Skin epidermis (tissue), 12 donors: Measurements from ENCODE around the gene DST.
"Not testable (repeated sequence)": the region's sequence is repeated elsewhere in the genome, so short reads cannot be mapped to it uniquely, and the experiment has no call there.

Experiments
- H3K27ac ChIP-seq, 21 experiments: fragments of 200-600 bp; sonication (generic) in 11 of 21; one replicate each; pipeline ENCODE4 v1.5.0; 2020; ENCODE audit warnings: mild to moderate bottlenecking in 3 of 21, inconsistent platforms in 2 of 21, moderate library complexity in 2 of 21
- H3K4me3 ChIP-seq, 7 experiments: fragments of 200-600 bp; sonication (generic) in 2 of 7; one replicate each; pipeline ENCODE4 v1.5.0; 2020; ENCODE audit warnings: inconsistent platforms in 2 of 7, mild to moderate bottlenecking in 2 of 7, moderate library complexity in 1 of 7

The DST gene

DNA sequence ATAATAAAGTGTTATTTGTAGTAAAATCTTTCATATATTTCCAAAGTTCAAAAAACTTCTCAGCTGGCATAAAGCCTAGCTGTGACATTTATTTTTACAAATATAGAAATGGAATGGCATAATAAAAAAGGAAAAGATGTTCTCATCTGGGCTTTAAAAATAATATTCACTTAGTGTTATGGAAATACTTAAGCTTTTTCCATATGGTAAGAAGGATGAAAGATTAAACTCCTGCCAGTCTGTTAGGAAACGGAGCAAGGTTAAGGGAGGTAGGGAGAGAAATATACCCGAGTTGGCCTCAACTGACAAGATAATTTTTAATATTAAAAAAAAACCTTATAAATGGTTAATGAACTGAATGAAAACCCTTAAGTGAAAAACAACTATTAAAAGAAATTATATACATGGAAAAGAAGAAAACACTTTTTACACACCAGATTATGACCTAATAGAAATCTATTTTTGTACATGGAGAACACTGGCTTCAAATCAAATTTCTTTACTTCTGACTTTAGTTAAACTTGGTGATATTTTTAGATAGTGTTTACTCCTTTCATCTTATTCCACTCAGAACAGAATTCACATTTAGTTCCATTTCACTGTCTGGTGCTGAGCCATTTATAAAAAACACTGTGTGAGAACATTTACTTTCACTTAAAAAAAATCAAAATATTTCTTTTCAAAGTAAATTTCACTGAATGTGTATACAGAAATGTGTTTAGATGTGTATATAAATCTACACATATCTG, 137.0 kb downstream of the DST start:
- H3K4me3 ChIP-seq, result no peak overlapping the region
- no peak overlapping the region for H3K27ac ChIP-seq

DNA sequence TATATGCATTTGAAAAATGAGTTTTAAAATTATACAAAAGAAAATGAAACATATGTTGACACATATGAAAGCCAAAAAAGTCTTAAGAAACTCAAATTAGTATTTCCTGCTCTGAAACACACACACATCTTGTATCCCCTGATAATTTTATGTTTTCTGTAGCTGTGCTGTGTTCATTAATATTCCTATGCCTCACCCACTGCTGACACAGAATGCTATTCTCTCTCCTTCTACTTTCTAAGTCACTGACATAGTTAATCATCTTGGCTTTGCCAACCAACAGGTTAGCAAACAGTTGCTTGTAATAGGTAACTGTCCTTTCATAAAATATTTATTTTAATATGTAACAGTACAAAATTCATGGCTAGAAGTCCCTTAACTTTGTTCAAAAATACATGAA, 140.7 kb downstream of the DST start:
- no peak overlapping the region for H3K4me3 ChIP-seq
- H3K27ac ChIP-seq, result no peak overlapping the region

DNA sequence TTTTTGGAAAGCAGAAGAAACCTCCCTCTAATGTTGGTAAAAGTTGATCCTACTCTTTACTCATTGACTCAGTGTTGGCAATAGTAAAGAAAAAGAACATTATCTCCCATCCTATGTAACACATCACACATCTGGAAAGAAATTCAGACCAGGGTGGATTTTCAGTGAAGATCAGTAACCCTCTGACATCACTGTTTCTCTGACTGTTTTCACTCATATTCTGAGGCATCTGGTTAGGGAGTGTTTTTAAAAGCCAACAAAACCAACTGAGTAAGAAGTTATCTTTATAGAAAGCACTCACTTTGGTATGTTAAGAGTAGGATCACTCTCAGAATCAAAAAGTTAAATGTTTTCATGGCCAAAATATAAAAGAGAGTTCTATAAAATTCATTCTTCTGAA, 143.6 kb downstream of the DST start:
- Histone ChIP-seq H3K4me3 (no peak overlapping the region), H3K27ac (no peak overlapping the region)

DNA sequence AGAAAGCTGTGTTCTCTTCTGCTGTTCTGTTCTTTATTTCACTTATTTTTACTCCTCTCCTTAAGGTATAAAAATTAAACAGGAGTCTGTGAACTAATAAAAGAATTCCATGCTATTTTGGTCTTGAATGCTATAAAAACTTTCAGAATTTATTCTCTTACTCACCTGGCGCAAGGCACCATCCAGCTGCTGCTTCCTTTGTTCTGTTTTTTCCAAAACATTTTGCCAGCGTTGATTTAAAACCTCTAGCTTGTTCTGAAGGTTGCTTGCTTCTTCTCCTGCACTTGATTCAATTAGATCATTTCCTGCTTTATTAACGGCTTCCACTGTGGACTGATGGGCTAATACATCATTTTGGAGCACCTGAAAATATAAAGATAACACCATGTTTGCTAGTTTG, 145.0 kb downstream of the DST start:
- Histone ChIP-seq H3K27ac (no peak overlapping the region), H3K4me3 (no peak overlapping the region)

GRCh38 chr6:56497240-56497639, 145.4 kb downstream of the DST start:
- H3K27ac ChIP-seq, result no peak overlapping the region
- no peak overlapping the region for H3K4me3 ChIP-seq

DNA sequence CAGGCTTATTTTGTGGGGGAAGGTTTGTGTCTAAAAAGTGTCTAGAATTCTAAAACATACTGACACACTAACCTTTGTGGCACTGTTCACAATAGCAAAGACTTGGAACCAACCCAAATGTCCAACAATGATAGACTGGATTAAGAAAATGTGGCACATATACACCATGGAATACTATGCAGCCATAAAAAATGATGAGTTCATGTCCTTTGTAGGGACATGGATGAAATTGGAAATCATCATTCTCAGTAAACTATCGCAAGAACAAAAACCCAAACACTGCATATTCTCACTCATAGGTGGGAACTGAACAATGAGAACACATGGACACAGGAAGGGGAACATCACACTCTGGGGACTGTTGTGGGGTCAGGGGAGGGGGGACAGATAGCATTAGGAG, 146.0 kb downstream of the DST start:
- not testable (repeated sequence) for H3K4me3 ChIP-seq, H3K27ac ChIP-seq

DNA sequence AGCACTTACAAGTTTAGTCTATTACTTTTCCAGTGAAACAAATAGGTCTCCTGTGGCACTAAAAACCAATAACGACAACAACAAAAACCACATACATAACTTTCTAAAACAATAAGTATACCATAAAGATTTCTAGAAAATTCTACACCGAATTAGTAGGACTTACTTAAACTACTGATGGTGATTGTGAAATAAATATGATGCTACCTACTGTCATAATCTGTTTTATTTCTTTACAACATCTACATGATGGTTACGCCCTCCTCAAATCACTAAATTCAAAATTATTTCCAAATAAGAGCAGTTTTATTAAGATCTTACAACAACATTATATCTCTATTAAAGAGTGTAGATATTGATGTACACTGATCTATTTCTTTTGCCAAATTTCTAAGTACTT, 147.0 kb downstream of the DST start:
- Histone ChIP-seq H3K27ac (no peak overlapping the region), H3K4me3 (no peak overlapping the region)

- H3K4me3 ChIP-seq, result no peak overlapping the region
- no peak overlapping the region for H3K27ac ChIP-seq
Observed at GRCh38 chr6:56491606-56492328, 150.9 kb downstream of the DST start.

DNA sequence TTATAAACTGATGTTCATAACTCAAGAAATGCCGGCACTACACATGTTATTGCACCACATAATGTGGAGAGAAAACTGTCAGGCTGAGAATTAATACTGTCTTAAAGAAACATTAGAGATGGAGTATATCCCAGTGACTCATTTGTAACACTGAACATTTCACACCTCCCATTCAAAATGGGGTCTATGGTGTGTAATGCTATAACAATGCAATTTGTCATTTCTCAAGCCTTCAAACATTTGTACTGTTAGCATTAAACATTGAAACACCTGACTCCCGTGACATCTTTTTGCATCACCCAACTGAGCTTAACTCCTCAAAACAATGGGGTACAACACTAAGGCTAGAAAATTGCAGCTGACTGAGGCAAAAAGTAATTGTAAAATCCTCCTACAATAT, 151.7 kb downstream of the DST start:
- H3K4me3 ChIP-seq, result no peak overlapping the region
- H3K27ac ChIP-seq, result no peak overlapping the region

GRCh38 chr6:56489559-56489958, 153.1 kb downstream of the DST start:
- no peak overlapping the region for H3K4me3 ChIP-seq
- no peak overlapping the region for H3K27ac ChIP-seq

GRCh38 chr6:56488281-56488680, 154.4 kb downstream of the DST start:
- Histone ChIP-seq H3K27ac (no peak overlapping the region), H3K4me3 (no peak overlapping the region)

DNA sequence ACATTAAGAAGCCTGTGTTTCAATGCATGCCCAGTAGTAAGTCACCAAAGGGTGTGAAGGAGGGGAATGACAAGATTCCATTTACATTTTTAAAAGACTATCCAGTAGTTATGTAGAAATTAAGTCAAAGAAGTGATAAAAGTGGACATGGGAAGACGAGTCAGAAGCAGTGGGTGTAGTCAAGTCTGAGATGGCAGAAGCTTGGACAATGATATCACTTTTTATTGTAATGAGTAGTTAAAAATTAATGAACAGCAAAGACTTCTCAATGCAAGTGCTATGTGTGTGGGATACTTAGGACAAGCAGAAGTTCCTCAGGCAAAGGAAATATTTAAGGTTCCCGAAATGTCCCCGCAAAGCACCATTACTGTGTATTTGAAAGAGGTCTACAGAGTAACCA, 156.0 kb downstream of the DST start:
- Histone ChIP-seq H3K27ac (no peak overlapping the region), H3K4me3 (no peak overlapping the region)

GRCh38 chr6:56484669-56485068, 158.0 kb downstream of the DST start:
- Histone ChIP-seq H3K27ac (no peak overlapping the region), H3K4me3 (no peak overlapping the region)

GRCh38 chr6:56483929-56484328, 158.8 kb downstream of the DST start:
- Histone ChIP-seq H3K27ac (no peak overlapping the region), H3K4me3 (no peak overlapping the region)

DNA sequence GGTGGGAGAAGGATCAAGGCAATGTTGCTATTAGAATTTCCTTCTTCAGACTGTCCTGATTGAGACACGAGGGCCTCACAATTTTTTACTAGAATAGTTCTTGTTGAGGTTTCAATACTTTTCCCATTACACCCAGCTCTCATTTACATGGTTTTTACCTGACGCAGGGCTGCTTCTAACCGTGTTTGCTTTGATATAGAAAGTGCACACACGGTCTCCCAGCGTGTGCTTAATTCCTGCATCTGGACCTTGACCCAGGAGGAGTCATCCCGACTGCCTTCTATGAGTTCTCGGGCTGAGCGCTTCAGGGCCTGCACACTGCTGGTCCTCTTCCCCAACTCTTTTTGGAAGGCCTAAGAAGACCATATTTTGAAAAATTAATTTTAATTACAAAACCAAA, 160.2 kb downstream of the DST start:
- H3K27ac ChIP-seq, result no peak overlapping the region

DNA sequence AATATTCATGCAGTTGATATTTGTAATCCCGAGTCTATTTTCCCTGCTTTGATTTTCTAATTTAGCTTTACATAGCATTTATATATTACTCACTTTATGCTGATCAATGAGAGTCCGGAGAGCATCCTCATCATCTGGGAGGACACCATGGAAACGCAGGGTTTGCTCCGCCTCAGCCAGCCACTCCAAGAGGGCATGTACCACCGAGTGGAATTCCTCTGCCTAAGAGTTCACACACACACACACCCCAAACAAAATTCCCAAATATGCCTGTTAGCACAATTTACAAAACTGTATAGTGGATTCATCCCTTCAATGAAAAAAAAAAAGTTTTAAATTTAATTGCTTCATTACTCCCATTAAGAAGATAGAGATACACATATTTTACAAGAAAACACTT, 160.7 kb downstream of the DST start:
- H3K4me3 ChIP-seq, result no peak overlapping the region
- no peak overlapping the region for H3K27ac ChIP-seq

More for the DNA sequence above, 160.2 kb downstream of the DST start:
- H3K4me3 ChIP-seq, result no peak overlapping the region

- no peak overlapping the region for H3K27ac ChIP-seq
- H3K4me3 ChIP-seq, result no peak overlapping the region
Observed at GRCh38 chr6:56480654-56481337, 161.9 kb downstream of the DST start.

- Histone ChIP-seq H3K27ac (no peak overlapping the region), H3K4me3 (no peak overlapping the region)
Observed at GRCh38 chr6:56480246-56480645, 162.4 kb downstream of the DST start.

- H3K4me3 ChIP-seq, result no peak overlapping the region
- no peak overlapping the region for H3K27ac ChIP-seq
Observed at GRCh38 chr6:56479381-56479780, 163.3 kb downstream of the DST start.

DNA sequence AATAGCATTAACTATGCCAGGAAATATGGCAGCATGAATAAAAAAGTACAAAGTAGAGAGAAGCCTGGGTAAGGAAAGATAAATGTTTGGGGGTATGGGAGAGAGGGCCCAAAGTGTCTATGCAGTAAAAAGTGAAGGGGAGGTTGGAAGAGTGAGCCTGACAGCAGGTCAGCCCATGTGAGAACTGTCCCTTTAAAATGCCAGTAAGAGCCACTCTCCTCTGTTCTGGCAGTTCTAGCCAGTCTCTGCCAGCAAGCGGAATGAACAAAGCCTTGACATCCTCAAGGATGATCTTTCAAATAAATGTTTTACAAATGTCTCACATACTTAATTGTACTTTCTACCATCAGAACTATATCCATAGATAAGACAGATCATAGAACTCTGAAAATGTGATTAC, 164.5 kb downstream of the DST start:
- H3K27ac ChIP-seq, result no peak overlapping the region
- no peak overlapping the region for H3K4me3 ChIP-seq

GRCh38 chr6:56477241-56477640, 165.4 kb downstream of the DST start:
- no peak overlapping the region for H3K27ac ChIP-seq
- no peak overlapping the region for H3K4me3 ChIP-seq
